A673 (cell line): ENCODE measurements around the gene MDM2.

ENCODE experiments used
- EZH2 ChIP-seq: fragments of 200-600 bp; sonication (generic); IDR thresholded peaks from 2 replicates; pipeline ENCODE4 v1.6.1; 2017; ENCODE audit warnings: borderline replicate concordance, low read depth, mild to moderate bottlenecking, mixed read lengths, antibody characterized with exemption, low read length; ENCODE audit not compliant: poor library complexity, severe bottlenecking
- TF ChIP-seq, protein P1 (sequence below): fragments of 300-800, 200-600 bp; sonication (generic); conservative IDR thresholded peaks from 2 replicates; pipeline ENCODE4 v1.5.1; 2017; ENCODE audit warnings: low read depth, mild to moderate bottlenecking, antibody characterized with exemption, low read length, moderate library complexity, mixed read lengths

DNA sequence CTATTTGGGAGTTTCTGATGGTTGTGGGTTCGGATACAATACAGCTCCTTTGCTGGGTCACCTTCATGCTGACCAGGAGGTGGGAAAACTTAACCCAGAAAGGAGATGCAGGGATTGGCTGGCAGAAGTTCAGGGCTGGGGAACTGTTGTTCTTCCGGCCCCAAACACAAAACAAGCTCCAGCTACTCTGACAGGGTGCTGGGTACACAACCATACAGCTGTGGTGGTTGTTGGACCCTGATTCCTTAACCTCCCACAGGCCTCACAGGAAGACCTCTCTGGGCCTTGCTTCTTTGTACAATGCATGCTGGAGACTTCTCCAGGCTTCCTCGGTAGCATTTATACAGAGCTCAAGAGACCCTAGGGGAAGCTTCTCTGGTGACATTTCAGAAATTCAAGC is 77.4 kb downstream of the MDM2 start:
- TF ChIP-seq EZH2, result no peak
- TF ChIP-seq, protein P1, sequence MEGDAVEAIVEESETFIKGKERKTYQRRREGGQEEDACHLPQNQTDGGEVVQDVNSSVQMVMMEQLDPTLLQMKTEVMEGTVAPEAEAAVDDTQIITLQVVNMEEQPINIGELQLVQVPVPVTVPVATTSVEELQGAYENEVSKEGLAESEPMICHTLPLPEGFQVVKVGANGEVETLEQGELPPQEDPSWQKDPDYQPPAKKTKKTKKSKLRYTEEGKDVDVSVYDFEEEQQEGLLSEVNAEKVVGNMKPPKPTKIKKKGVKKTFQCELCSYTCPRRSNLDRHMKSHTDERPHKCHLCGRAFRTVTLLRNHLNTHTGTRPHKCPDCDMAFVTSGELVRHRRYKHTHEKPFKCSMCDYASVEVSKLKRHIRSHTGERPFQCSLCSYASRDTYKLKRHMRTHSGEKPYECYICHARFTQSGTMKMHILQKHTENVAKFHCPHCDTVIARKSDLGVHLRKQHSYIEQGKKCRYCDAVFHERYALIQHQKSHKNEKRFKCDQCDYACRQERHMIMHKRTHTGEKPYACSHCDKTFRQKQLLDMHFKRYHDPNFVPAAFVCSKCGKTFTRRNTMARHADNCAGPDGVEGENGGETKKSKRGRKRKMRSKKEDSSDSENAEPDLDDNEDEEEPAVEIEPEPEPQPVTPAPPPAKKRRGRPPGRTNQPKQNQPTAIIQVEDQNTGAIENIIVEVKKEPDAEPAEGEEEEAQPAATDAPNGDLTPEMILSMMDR, result no peak
